ENCODE results near the gene SLC2A5.
"Not testable (repeated sequence)": the region's sequence is repeated elsewhere in the genome, so short reads cannot be mapped to it uniquely, and the experiment has no call there.

Gene SLC2A5

DNA sequence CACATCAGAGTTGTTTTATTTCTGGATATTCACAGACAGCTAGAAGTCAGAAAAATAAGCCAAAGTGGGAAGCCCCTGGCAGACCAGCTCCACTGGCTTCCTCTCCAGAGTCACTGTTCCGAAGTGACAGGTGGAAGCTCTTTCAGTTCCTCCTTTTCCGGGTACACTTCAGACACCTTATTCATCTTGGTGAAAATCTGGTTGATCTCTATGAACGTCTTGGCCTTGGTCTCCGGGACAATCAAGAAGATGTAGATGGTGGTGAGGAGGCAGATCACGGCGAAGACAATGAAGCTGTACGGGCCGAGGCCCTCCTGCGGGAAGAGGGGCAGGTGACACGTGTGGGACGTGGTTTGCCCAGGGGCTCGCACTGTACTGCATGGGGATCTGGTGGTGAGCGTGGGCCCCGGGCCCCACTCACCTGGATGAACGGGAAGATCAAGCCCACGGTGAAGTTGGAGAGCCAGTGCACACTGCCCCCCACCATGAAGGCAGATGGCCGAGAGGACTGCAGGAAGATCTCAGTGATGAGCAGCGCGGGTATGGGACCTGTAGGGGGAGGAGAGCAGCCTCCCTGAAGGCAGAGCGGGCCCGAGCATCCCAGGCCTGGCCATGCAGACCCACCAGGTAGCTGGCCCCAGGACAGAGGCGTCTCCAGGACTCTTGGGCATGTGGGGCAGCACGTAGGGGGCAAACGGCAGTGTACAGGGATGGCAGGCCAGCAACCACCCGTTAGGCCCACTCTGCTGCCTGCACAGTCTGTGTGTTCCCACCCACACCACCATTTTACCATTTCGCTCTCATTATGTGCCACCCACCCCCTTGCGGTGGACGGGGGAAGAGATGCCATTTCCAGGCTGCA is 31.7 kb downstream of the SLC2A5 start:
- Histone ChIP-seq H3K27ac (replicated peaks) (no peak overlapping the region), H3K27me3 (ENCODE audit: insufficient read depth, poor library complexity, severe bottlenecking) (no peaks in the 10 kb centered on the region), H3K4me3 (replicated peaks; ENCODE audit: insufficient read depth, low read length) (no peak overlapping the region)
- TF ChIP-seq GABPA (IDR thresholded peaks at IDR 0.05; ENCODE audit: low read depth) = no peak
- TF ChIP-seq POLR2AphosphoS5 (IDR thresholded peaks at IDR 0.05; ENCODE audit: low read depth) = no peak
- TF ChIP-seq, protein P1, sequence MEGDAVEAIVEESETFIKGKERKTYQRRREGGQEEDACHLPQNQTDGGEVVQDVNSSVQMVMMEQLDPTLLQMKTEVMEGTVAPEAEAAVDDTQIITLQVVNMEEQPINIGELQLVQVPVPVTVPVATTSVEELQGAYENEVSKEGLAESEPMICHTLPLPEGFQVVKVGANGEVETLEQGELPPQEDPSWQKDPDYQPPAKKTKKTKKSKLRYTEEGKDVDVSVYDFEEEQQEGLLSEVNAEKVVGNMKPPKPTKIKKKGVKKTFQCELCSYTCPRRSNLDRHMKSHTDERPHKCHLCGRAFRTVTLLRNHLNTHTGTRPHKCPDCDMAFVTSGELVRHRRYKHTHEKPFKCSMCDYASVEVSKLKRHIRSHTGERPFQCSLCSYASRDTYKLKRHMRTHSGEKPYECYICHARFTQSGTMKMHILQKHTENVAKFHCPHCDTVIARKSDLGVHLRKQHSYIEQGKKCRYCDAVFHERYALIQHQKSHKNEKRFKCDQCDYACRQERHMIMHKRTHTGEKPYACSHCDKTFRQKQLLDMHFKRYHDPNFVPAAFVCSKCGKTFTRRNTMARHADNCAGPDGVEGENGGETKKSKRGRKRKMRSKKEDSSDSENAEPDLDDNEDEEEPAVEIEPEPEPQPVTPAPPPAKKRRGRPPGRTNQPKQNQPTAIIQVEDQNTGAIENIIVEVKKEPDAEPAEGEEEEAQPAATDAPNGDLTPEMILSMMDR (IDR thresholded peaks at IDR 0.05; ENCODE audit: insufficient read depth, low read length) = no peak
- DNase-seq (ENCODE audit: low read depth in 1 of 2, low spot score in 1 of 2) = no peak

DNA sequence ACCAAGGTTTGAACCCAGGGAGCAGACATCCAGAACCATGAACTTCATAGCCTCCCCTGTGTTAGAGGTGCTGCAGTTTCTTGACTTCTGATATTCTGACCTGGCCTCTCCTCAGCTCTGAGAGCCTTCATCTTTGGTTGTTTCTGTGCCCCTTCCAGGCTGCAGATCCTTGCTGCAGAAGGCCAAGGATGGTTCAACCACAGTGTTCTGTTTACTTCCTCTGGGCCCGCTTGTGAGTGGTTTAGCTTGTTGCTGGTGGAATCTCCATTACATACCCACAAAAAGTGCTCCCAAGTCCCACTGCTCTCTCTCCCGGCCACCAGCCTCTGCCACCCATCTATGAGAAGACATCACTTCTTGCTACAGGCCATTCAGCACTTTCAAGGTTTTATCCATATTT is 34.2 kb downstream of the SLC2A5 start:
- no peak overlapping the region for H3K27ac ChIP-seq (replicated peaks)
- no peaks in the 10 kb centered on the region for H3K27me3 ChIP-seq (ENCODE audit: insufficient read depth, poor library complexity, severe bottlenecking)
- DNase-seq (ENCODE audit: low read depth in 1 of 2, low spot score in 1 of 2) = no peak
- TF ChIP-seq SPI1 (IDR thresholded peaks at IDR 0.05; ENCODE audit: borderline replicate concordance, low read depth) = no peak
- TF ChIP-seq GABPA (IDR thresholded peaks at IDR 0.05; ENCODE audit: low read depth) = no peak
- TF ChIP-seq, protein P1 (IDR thresholded peaks at IDR 0.05; ENCODE audit: insufficient read depth, low read length) = no peak
- TF ChIP-seq, protein P2, sequence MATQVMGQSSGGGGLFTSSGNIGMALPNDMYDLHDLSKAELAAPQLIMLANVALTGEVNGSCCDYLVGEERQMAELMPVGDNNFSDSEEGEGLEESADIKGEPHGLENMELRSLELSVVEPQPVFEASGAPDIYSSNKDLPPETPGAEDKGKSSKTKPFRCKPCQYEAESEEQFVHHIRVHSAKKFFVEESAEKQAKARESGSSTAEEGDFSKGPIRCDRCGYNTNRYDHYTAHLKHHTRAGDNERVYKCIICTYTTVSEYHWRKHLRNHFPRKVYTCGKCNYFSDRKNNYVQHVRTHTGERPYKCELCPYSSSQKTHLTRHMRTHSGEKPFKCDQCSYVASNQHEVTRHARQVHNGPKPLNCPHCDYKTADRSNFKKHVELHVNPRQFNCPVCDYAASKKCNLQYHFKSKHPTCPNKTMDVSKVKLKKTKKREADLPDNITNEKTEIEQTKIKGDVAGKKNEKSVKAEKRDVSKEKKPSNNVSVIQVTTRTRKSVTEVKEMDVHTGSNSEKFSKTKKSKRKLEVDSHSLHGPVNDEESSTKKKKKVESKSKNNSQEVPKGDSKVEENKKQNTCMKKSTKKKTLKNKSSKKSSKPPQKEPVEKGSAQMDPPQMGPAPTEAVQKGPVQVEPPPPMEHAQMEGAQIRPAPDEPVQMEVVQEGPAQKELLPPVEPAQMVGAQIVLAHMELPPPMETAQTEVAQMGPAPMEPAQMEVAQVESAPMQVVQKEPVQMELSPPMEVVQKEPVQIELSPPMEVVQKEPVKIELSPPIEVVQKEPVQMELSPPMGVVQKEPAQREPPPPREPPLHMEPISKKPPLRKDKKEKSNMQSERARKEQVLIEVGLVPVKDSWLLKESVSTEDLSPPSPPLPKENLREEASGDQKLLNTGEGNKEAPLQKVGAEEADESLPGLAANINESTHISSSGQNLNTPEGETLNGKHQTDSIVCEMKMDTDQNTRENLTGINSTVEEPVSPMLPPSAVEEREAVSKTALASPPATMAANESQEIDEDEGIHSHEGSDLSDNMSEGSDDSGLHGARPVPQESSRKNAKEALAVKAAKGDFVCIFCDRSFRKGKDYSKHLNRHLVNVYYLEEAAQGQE (IDR thresholded peaks at IDR 0.05; ENCODE audit: insufficient replicate concordance, low read depth) = no peak
- TF ChIP-seq POLR2AphosphoS5 (IDR thresholded peaks at IDR 0.05; ENCODE audit: low read depth) = no peak
- no peak overlapping the region for H3K4me3 ChIP-seq (replicated peaks; ENCODE audit: insufficient read depth, low read length)

DNA sequence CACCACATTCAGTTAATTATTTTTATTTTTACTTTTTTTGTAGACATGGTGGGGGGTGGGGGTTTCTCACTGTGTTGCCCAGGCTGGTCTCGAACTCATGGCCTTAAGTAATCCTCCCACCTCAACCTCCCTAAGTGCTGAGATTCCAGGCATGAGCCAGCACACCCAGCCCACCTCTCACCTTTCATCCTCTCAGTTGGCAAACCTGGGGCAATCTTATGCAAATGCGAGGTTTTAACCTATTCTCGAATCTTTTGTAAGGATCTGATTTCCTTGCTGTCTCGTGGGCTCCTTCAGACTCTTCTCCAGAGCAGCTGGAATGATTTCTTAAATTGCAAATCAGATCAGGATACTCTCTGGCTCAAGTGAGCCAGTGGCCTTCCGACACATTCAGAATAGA is 36.1 kb downstream of the SLC2A5 start:
- no peak overlapping the region for H3K4me3 ChIP-seq (replicated peaks; ENCODE audit: insufficient read depth, low read length)
- no peak for DNase-seq (ENCODE audit: low read depth in 1 of 2, low spot score in 1 of 2)
- TF ChIP-seq GABPA (IDR thresholded peaks at IDR 0.05; ENCODE audit: low read depth) = no peak

DNA sequence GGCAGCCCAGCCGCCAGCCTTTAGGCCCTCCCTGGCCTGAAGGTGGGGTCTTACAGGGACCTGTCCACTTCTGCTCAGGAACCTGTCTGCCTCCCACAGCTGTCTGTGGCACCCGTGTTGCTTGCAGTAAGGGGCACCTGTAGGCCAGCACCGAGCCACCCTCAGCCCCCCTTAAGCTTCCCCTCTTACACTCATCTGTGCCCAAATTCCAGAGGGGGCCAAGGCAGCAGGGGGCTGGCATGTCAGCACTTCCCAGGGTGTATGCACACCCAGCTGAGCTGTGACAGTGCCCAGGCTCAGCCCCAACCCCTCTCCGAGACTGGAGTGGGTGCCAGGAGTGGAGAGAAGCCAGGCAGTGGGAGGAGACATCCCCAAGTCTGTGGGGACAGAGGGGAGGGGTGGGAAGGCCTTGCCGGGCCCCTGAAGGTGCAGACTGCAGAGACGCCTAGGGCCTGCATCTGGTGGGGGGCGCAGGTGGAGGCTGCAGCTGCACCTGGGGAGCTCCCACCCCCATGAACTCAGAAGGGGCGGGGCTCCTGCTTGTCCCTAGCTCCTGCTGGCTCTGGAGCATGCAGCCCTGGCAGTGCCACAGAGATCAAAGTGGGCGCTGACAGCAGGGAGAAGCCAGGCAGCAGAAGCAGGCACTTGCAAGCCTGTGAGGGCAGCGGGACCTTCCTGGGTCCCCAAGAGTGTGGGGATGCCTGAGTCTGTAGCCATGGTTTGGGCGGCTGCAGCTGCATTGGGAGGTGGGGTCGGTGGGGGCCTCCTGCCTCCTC is 37.8 kb downstream of the SLC2A5 start:
- Histone ChIP-seq H3K27me3 (ENCODE audit: insufficient read depth, poor library complexity, severe bottlenecking) (no peaks in the 10 kb centered on the region), H3K4me3 (replicated peaks; ENCODE audit: insufficient read depth, low read length) (no peak overlapping the region), H3K27ac (replicated peaks) (no peak overlapping the region)
- no peak for DNase-seq (ENCODE audit: low read depth in 1 of 2, low spot score in 1 of 2)
- no peak for TF ChIP-seq GABPA (IDR thresholded peaks at IDR 0.05; ENCODE audit: low read depth)

More for the DNA sequence above, 36.1 kb downstream of the SLC2A5 start:
- no peaks in the 10 kb centered on the region for H3K27me3 ChIP-seq (ENCODE audit: insufficient read depth, poor library complexity, severe bottlenecking)
- no peak overlapping the region for H3K27ac ChIP-seq (replicated peaks)

DNA sequence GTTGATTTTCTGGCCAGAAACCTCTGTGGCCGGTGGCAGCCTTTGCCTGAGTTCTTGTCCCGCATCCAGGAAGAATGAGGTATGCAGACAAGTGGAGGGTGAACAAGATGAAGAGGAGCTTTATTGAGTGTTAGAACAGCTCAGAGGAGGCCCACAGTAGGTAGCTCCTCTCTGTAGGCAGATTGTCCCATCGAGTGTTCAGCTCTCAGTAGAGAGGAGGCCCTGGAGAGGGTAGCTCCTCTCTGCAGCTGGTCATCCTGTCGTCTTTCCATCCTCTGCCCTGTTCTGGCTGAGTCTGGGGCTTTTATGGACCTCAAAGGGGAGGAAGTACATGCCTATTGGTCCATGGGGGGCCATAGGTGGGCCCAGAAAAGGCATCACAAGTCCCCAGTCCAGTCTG is 38.4 kb downstream of the SLC2A5 start:
- H3K27me3 ChIP-seq (ENCODE audit: insufficient read depth, poor library complexity, severe bottlenecking); H3K27ac ChIP-seq (replicated peaks); DNase-seq (ENCODE audit: low read depth in 1 of 2, low spot score in 1 of 2); H3K4me3 ChIP-seq (replicated peaks; ENCODE audit: insufficient read depth, low read length): not testable (repeated sequence)

All from HL-60 (cell line).